Measurements from ENCODE around the gene MAP1LC3A.
"Not testable (repeated sequence)": the region's sequence is repeated elsewhere in the genome, so short reads cannot be mapped to it uniquely, and the experiment has no call there.

The MAP1LC3A gene

DNA sequence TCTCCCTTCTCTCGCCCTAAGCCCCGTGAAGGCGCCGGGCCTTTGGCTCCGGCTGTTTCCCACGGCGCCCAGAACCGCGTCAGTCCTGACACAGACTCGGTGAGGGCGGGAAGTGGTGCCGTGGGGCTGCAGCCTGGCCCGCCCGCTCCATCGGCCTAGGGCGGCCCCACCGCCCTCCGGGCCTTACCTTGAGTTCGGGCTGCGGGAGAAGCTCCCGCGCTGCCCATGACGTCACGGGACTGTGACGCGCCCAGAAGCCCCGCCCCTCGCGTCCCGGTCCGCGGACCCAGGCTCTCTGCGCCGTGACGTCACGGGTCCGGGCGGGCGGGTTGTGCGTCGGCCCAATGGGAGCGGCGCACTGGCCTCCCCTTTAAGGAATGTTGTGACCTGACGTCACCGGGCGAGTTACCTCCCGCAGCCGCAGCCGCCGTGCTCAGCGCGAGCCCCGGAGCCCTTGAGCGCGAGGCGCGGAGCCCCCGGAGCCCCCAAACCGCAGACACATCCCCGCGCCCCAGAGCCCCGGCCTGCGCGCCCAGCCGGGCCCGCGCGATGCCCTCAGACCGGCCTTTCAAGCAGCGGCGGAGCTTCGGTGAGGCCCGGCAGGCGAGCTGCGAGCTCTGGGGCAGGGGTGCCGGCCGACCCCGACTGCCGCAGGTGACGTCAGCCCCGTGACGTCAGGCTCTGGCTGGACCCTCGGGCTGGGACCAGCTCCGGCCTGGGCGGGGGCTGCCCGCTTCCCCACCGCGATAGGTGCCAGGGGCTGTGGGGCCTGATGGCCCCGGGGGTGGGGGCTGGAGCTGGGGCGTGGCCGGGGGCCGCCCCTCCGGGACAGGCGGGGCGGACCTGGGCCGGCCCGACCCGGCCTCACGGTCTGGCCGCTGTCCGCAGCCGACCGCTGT, at the start of gene MAP1LC3A:
MAP1LC3A (plus strand) TSS at position 399 of the 899 bp plus-strand sequence; CDS start at position 550, 151 bp downstream.
- DNase-seq: no peak

DNA sequence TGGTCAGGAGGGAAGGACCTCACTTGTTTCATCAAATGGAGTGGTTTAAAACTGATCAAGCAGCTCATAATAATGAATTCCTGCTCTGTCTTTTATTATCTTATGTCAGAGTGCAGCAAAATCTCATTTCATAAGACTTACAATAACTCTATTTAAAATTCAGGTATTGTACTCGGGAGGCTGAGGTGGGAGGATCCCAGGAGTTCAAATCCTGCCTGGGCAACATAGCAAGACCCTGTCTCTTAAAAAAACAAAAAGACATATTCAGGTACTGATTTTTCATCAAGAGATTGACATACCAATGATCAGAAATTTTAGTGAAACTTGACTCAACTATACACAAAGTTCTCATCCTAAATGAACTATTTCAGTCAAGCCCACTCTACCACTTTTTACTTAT, 47.9 kb upstream of the MAP1LC3A start:
- no peak for DNase-seq

DNA sequence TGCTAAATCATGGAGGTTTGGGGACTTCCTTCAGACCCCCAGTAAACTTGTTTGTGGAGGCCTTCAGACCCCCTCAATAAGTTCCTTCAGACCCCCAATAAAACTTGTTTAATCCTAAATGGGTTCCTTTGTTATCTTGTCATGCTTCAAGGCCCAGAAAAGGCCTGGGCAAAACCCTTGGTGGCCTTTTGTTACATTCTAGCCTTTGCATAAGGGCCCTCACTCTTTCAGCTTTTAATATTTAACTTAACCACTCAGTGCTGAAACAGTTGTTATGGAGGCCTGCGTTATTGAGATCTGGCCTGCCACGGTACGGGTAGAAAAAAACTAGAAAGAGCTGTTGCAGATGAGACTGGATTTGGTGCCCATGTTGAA, 46.6 kb upstream of the MAP1LC3A start:
- no peak for DNase-seq

DNA sequence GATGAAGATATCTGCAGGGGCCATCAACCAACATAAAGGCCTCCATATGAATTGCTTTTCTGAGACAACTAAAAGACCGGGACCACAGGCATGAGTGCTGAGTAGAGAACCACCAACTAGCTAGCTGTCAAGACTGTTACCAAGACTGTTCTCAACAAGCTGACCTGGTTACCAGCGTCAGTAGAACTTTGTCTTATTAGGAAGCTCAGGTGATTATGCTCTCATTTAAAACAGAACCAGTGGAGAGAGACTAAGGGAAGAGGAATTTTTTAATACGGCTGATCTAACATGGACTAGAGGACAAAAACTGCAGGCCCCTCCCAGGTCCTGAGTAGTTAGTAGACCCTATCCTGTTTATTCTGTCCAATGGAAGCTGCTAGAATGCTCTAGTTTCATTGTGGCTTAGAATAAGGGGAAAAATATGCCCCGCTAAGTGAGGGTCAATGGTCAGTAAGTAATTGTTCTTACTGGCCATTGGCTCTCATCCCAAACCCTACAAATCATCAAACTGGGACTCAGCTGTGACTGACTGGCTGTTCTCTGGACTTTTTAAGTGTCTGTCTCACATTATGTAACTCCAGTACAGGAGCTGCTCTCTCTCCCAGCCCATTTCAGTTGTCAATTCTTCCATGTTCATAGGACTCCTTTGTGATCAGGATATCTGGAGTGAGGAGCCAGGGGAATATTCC, 46.1 kb upstream of the MAP1LC3A start:
- DNase-seq: no peak

DNA sequence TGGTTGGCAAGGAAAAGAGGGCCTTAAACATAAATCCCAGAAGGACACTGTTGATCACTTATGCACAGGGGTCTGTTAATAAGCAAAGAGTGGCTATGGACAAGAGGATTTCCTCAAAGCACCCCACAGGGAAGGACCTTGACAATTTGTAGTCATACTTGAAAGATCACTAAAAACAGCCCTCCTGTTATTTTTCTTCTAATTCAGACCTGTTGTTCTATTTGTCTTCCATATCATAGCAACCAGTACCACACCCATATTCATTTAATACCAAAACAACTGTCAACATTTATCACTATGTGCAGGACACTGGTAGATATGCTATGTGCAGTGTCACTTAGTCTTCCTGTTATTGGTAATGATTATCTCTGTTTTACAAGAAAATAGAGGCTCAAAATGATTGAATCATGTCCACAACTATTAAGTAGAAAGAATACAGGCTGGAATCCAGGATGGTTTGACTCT, 45.5 kb upstream of the MAP1LC3A start:
- no peak for DNase-seq

DNA sequence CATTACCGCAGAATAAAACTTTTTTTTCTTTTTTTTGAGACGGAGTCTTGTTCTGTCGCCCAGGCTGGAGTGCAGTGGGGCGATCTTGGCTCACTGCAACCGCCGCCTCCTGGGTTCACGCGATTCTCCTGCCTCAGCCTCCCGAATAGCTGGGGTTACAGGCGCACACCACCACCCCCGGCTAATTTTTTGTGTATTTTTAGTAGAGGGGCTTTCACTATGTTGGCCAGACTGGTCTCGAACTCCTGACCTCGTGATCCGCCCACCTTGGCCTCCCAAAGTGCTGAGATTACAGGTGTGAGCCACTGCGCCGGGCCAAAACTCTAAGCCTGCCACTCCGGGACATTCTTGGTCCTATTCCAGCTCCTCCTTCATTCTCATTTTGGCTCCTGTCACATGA, 44.5 kb upstream of the MAP1LC3A start:
- not testable (repeated sequence) for DNase-seq

DNA sequence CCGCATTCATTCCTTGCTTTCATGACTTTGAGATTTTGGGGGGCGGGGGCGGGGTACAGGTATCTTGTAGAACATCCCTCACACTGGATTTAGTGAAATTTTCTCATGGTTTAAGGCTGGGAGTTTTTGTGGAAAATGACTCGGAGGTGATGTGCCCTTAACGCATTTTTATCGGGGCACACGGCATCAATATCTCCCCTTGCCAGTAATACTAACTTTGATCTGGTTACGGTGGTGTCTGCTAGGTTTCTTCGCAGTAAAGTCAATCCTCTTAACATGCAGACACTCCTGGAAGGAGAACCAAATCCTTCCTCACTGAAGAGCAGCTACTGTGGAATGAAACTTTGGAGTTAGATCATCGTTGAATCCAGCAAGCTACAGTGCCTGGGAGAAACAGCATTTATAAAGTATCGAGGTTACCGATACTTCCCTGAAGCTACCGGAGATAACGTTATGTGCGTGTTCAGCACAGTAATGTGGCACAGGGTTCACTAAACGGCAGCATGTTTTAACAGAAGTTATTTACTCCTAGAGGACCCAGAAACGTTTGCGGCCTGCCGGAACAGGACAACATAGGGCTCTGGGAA, 43.5 kb upstream of the MAP1LC3A start:
- DNase-seq: no peak

DNA sequence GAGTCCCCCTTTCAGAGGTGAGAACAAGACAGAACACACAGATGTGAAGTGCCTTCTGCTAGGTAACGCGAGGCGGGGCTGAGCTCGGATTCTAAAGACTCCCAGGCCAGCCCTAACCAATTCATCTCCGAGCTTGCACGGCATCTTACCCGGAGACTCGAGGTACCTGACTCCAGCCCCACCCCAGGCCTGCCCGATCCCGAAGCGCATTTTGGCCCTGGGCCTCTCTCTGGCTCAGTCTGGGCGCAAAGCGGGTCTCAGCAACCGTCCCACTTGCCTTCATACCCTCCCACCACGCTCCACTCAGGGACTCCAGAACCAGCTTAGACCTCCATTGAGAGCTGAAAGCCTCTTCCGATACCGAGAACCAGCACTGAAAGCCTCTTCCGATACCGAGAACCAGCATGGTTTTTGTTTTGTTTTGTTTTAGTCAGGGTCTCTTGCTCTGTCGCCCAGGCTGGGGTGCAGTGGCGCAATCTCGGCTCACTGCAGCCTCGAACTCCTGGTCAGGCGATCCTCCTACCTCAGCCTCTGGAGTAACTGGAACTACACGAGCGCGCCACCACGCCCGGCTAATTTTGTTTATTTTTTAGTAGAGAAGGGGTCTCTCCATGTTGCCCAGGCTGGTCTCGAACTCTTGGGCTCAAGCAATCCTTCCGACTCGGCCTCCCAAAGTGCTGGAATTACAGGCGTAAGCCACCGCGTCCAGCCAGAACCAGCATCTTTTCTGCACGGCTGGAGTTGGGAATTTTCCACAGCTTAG, 42.9 kb upstream of the MAP1LC3A start:
- no peak for DNase-seq

DNA sequence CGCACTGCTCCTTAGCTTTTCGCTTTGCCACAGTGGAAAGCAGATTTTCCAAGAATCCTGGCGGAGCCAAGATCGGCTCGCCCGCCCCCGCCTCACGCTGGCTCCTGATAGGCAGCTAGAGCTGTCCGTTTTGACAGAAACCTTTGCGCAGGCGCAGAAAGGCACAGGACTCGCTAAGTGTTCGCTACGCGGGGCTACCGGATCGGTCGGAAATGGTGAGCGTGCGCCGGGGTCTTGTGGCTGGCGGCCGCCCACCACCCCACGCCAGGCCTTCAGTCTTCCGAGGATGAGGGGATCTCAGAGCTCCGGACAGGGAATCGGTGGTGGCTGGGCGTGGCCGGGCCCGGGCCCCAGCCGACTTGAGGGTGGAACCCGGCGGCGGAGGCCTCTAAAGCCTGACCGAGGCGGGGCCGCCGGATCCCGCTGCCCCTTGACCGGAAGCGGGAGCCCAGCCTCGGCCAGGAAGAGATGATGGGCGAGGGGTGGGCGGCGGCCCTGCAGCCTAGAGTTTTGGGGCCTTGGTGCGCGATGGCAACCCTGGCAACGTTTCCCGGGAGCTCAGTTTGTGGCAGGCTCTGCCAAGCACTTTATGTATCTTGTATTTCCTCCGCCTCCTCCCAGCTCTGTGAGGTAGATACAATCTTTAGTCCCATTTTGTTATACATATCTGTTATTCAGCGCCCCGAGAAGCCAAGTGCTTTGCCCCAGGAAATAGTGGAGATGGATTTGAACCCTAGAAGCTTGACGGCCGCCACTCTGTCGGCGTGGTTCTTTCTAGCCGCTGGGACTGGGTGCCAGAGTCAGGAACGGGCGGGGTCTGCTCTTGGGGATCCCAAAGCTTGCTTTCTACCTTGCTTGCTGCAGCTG, 42.0 kb upstream of the MAP1LC3A start, which contains the start of gene DYNLRB1:
DYNLRB1 (plus strand) TSS at position 176 of the 867 bp plus-strand sequence; CDS start at position 213, 37 bp downstream.
- DNase-seq: peak; percentile 82

DNA sequence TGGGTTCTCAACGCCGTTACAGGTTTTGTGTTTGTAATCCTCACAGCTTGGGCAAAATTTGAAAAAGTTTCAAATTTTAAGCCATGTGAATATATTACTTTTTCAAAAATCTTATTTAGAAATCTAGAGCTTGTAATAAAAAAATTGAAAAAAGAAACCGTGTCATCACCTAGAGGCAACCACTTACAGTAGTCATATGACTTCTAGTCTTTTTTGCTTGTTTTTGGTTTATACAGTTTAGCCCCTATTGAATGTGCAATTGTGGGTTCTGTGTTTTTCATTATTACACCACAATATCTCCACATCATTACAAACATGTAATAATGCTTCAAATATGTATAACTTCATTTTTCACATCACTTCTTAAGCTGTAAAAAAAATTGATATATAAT, 41.4 kb upstream of the MAP1LC3A start:
- DNase-seq: no peak

DNA sequence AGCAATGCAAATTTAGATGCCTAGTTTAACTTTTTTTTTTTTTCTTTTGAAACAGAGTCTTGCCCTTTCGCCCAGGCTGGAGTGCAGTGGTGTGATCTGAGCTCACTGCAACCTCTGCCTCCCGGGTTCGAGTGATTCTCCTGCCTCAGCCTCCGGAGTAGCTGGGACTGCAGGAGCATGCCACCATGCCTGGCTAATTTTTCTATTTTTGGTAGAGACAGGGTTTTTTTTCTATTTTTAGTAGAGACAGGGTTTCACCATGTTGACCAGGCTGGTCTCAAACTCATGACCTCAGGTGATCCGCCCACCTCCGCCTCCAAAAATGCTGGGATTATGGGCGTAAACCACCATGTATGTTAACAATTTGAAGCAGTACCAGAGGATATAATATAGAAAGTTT, 39.7 kb upstream of the MAP1LC3A start:
- DNase-seq: not testable (repeated sequence)

DNA sequence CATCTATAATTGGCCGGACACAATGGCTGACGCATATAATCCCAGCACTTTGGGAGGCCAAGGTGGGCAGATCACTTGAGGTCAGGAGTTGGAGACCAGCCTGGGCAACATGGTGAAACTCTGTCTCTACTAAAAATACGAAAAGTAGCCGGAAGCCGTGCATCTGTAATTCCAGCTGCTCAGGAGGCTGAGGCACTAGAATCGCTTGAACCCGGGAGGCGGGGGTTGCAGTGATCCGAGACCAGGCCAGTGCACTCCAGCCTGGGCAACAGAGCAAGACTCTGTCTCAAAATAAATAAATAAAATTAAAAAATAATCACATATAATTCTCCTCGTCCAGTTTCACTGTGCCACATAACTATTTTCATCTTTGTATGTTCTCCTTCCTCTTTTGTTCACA, 38.7 kb upstream of the MAP1LC3A start:
- DNase-seq: not testable (repeated sequence)

DNA sequence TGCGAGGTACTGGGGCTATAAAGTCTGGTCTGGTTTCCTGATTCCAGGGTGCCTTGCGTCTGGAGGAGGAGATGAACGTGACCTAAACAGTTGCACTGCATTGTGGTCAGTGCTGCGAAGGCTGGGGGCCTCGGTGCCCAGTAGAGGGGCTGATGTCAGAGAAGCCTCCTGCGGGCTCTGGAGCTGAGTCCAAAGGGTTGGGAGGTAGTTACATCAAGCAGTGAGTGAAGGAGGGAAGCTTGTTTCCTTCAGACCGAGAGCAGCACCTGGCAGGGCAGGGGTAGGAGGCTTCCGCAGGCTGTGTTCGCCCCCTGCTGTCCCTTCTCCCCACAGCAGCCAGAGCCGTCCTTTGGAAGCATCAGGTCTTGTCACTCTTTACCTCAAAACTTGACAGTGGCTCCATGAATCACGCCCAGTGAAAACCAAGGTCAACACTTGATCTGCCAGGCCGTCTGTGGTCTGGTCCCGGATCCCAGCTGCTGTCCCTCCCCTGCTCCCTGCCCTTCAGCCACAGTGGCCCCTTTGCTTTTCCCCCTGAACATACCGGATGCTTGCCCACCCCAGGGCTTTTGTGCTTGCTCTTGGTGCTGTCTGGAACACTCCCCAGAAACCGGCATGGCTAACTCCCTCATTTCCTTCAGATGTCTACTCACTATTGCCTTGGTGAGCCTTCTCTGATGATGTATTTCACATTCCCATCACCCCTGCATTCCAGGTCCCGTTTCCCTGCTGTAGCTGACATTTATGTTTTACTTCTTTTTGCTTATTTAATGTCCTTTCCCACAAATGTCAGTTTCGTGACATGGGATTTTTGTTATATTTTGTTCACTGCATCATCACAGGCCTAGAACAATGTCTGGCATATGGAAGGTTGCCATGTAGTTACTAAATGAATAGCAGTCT, 35.3 kb upstream of the MAP1LC3A start:
- DNase-seq: no peak

DNA sequence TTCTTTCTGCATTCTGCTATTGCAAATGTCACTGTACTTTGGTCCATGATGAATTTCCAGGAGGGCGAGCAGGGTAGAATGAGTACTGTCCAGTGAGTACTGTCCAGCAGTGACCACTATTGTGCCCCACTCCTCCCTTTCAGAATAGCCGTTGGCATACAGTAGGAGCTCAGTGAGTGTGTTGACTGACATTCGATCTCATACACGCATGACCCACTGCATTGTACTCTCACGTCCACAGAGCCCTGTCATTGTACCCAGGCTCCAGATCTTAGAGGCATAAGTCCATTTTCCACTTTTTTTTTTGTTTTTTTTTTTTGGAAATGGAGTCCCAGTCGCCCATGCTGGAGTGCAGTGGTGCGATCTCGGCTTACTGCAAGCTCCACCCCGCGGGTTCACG, 34.1 kb upstream of the MAP1LC3A start:
- no peak for DNase-seq

DNA sequence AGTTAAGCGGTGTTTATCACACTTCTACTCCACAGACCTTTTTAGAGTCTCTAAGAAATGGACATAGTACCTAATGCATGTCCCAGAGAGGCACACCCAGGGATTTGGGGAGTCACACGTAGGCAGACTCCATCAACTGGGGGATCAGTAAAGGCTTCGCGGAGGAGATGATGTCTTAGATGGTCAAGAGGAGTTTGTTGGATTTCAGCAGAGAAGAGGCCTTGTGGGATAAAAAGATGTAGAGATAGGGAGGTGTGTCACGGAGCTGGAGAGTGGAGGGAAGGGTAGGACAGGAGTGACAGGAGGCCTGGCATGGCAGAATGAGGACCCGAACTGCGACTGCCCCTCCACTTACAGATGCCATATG, 33.2 kb upstream of the MAP1LC3A start:
- DNase-seq: no peak

DNA sequence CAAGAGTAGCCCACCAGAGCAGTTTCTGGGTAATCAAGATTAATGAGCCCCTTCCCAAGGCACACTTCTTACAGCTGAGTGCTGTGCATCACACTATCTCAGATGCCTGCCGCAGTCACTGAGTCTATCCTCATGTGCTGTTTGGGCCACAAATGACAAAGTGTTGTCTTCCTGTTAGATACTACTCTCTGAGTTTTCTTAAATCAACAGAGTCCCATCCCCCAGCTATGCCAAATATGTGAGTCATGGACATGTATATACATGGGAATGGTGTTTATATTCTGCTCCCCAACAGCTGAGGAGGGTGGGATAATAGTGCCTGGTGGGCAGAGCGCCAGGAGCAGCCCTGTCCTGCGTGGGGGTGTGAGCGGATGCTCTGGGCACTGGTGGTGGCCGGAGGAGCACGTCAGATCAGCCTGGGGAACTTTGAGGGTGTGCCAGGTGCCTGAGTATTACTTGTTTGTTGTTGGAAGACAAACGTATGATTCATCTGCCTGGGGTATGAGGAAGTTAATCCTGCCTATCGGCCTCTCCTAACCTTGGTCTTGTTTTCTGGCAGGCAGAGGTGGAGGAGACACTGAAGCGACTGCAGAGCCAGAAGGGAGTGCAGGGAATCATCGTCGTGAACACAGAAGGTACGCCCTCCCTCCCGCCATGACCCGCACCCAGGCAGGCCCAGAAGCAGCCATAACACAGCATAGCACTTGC, 32.7 kb upstream of the MAP1LC3A start:
- no peak for DNase-seq

DNA sequence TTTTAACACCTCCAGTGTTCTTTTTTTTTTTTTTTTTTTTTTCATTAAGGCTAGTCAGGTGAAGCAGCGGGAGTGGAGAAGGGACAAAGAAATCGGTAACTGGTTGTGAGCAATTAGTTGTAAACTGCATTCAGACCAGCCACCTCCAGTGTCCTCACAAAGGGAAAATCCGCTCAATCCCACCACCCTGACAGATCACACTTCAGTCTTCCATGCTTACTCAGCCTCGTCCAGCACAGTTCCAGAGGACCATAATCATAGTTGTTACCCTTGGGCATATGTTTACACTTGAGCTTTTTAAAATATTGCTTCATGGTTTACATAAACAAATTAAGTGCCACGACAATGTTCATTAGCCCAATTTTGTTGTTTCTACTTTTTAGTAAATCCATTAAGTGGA, 32.1 kb upstream of the MAP1LC3A start:
- DNase-seq: no peak

DNA sequence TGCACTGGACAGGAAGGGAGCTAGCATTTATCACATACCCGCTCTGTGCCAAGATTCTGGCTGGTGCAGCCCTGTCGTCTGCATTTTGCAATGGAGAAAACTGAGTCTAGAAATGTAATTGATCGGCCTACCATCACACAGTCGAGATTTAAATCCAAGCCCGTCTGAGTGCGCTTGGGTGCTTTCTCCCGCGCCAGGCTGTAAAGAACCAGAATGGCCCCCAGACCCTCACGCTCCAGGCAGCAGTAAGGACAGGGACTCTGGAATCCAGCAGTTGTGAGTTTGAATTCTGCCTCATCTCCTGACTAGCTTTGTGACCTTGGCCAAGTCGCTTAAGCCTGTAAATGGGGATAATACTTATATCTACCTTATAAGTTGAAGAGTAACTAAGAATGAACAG, 31.5 kb upstream of the MAP1LC3A start:
- DNase-seq: no peak

DNA sequence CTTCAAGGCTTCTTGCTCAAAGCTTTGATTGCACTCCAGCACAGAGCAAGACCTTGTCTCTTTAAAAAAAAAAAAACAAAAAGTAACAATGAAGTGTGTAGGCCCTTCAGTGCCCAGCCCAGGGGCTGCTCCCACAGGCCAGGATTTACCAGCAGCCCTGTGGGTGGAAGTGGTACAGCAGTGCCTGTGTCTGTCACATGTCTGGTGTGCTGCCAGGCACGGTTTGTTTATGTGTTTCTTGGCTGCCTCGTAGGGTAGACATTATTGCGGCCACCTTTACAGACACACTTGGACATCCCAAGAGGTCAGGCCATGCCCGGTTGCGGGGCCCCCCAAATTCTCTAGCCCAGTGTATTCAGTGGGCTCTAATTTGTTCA, 29.6 kb upstream of the MAP1LC3A start:
- no peak for DNase-seq

DNA sequence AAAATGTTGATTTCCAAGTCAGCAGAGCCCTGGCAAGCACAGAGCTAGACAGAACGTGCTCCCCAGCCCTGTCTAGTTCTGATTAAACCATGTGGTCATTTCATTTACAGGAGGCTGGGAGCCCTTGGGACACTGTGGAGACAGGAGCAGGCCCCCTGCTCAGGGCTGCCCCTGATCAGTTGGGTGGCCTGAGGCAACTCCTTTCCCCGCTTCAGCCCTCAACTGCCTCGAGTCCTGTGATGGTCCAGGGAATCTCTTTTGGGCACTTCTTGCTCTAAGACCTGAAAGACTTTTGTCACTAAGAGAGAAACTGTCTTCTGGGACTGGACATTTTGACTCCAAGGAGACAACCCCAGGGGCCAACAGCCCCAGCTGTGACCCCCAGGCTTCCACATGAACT, 28.8 kb upstream of the MAP1LC3A start:
- no peak for DNase-seq
